ENCODE results near the gene CTDSP2.

DNA sequence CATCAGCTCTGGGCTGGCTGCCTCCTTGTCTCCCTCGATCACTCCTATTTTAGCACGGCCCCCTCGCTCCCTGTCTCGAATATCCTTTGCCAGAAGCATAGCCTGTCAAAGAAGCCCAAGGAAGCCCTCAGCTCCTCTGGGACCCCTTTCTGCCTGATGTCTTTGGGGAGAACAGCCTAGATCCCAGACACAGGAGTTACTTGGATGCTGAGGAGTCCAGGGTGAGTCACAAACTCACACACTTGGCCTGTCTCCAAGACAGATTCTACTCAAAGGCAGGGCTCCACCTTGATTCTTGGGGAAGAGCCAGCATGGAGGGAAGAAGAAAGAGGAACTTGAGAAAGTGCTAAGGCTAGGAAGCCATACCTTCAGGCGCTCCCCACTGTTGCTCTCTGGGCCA, 36.1 kb downstream of the CTDSP2 start:
- TF ChIP-seq, protein P1, sequence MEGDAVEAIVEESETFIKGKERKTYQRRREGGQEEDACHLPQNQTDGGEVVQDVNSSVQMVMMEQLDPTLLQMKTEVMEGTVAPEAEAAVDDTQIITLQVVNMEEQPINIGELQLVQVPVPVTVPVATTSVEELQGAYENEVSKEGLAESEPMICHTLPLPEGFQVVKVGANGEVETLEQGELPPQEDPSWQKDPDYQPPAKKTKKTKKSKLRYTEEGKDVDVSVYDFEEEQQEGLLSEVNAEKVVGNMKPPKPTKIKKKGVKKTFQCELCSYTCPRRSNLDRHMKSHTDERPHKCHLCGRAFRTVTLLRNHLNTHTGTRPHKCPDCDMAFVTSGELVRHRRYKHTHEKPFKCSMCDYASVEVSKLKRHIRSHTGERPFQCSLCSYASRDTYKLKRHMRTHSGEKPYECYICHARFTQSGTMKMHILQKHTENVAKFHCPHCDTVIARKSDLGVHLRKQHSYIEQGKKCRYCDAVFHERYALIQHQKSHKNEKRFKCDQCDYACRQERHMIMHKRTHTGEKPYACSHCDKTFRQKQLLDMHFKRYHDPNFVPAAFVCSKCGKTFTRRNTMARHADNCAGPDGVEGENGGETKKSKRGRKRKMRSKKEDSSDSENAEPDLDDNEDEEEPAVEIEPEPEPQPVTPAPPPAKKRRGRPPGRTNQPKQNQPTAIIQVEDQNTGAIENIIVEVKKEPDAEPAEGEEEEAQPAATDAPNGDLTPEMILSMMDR (IDR thresholded peaks at IDR 0.05), result no peak
- TF ChIP-seq POLR2A (IDR thresholded peaks at IDR 0.05), result no peak
